Kidney epithelial cell (primary cell): Measurements from ENCODE around the gene AOPEP. TPM values are rescaled to one million over a fixed set of nuclear protein-coding genes. Genes with fewer than 3 reads are reported as not detected.
"Not testable (repeated sequence)": the region's sequence is repeated elsewhere in the genome, so short reads cannot be mapped to it uniquely, and the experiment has no call there.

ENCODE experiments used
- DNase-seq: peaks from one replicate; pipeline ENCODE4 v3.0.0-alpha.2; 2010; ENCODE audit warnings: low read depth
- H3K27me3 ChIP-seq: 2 replicates; pipeline ENCODE4 v1.6.0; 2011; ENCODE audit warnings: low read length; ENCODE audit not compliant: control insufficient read depth, insufficient read depth
- H3K36me3 ChIP-seq: 2 replicates; pipeline ENCODE4 v1.5.1; 2011; ENCODE audit warnings: low read length; ENCODE audit not compliant: control insufficient read depth, insufficient read depth
- H3K4me3 ChIP-seq: 2 replicates; pipeline ENCODE4 v1.5.1; 2011; ENCODE audit warnings: low read depth, mild to moderate bottlenecking, control low read depth, low read length
- total RNA-seq: library from RNA; depleted of rRNA; stranded (reverse); fragments of >200 nt; gene quantifications from 2 replicates; pipeline ENCODE4 v1.2.3, GENCODE V29; 2015
- TF ChIP-seq, protein P1 (sequence below): IDR thresholded peaks from 2 replicates; pipeline ENCODE4 v1.5.1; 2011; ENCODE audit warnings: mild to moderate bottlenecking, moderate library complexity, low read length, control low read depth, inconsistent platforms; ENCODE audit not compliant: insufficient read depth, poor library complexity, severe bottlenecking

The AOPEP gene
- total RNA-seq, 1 donor from 2014 or later = 17.4 TPM

DNA sequence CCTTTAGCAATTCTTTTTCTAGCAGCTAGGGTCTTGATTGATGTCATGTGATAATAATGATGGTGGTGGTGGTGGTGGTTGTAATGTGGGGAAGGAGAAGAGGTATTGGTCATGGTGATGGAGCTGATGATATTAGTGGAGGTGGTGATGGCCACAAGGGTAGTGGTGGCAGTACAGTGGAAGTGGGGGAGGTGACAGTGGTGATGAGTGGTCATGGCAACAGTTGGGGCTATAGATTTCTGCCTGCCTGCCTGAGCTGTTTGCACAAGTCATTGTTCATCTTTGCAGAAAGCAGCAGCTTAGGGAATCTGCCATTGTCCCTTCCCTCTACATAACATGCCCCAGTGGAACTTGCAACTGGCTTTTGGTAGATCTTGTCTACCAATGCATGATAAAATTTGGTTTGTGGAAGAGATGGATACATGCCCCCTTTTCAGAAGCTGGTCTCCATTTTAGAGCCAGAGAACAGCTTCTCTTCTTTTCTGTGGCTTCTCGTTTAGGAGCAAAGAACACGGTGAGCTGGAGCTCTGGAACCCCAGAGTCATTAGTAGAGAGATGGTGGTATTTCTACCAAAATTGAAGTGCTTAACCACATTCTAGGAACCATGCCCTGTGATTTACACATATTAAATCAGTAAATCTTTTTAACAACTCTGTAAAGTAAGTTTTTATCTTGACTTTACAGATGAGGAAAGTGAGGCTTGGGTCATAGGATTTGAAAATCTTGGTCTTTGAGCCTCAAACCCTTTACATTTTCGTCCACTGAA, 100.3 kb downstream of the AOPEP start:
- TF ChIP-seq, protein P1, sequence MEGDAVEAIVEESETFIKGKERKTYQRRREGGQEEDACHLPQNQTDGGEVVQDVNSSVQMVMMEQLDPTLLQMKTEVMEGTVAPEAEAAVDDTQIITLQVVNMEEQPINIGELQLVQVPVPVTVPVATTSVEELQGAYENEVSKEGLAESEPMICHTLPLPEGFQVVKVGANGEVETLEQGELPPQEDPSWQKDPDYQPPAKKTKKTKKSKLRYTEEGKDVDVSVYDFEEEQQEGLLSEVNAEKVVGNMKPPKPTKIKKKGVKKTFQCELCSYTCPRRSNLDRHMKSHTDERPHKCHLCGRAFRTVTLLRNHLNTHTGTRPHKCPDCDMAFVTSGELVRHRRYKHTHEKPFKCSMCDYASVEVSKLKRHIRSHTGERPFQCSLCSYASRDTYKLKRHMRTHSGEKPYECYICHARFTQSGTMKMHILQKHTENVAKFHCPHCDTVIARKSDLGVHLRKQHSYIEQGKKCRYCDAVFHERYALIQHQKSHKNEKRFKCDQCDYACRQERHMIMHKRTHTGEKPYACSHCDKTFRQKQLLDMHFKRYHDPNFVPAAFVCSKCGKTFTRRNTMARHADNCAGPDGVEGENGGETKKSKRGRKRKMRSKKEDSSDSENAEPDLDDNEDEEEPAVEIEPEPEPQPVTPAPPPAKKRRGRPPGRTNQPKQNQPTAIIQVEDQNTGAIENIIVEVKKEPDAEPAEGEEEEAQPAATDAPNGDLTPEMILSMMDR = no peak
- H3K4me3 ChIP-seq = no peak overlapping the region
- no peaks in the 10 kb centered on the region for H3K36me3 ChIP-seq
- DNase-seq = no peak
- H3K27me3 ChIP-seq = no peaks in the 10 kb centered on the region

DNA sequence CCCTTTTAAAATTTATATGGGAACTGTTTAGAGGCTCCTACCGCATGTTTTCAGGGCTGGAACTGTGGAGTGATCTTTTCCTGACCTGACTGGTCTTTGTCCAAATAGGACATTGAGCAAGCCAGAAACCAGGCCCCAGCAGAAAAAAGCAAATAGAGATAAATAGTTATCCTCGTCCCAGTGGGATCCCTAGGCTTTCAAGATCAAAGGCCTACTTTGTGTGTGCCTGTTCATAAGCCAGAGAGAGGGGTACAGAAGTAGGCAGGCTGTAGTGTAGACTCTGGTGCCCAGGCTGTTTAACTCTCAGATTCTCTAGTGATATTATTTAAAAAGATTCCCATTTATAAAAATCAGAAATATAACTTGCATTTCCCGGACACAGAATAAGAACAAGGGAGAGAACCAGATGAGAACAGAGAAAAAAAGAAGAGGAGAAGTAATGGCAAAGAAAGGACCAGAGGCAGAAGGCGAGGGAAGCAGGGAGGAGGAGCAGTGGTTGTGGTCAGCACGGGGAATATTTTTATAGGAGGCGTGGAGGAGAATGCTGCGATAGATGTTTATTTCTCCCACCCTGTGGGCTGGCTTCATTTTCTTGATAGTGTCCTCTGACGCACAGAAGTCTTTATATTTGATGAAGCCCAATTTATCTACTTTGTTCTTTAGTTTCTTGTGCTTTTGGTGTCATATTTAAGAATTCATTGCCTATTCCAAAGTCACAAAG, 101.2 kb downstream of the AOPEP start:
- Histone ChIP-seq H3K27me3 (no peaks in the 10 kb centered on the region), H3K36me3 (no peaks in the 10 kb centered on the region), H3K4me3 (no peak overlapping the region)
- TF ChIP-seq, protein P1 = no peak
- DNase-seq = no peak

DNA sequence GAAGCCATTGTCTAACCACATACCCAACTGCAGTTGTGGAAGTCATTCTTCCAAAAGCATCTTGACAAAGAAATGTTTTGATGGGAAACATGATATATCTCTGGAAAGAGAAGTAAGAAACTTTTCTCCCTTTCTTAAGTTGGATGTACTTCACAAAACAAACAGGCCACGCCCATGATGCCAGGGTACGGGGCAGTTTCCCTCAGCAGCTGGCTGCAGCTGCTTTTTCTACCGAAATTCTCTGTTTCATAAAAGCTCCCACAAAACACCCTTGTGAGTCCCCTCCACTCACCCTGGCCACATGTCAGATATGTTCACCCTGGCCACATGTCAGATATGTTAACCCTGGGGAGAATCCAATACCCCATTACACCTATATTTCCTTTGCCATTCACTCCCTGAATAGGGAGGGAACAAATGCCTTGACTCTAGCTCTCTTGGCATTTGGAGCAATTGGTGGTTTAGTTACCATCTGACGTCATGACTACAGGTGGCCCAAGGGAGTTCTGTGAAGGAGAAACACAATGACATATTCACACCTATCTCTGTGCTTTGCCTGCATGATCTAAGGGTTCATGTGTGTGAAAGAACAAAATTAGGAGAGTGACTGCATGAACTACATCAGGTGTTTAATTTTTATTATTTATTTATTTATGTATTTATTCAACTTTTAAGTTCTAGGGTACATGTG, 103.0 kb downstream of the AOPEP start:
- Histone ChIP-seq H3K4me3 (no peak overlapping the region), H3K36me3 (no peaks in the 10 kb centered on the region), H3K27me3 (no peaks in the 10 kb centered on the region)
- TF ChIP-seq, protein P1 = no peak
- DNase-seq = no peak

DNA sequence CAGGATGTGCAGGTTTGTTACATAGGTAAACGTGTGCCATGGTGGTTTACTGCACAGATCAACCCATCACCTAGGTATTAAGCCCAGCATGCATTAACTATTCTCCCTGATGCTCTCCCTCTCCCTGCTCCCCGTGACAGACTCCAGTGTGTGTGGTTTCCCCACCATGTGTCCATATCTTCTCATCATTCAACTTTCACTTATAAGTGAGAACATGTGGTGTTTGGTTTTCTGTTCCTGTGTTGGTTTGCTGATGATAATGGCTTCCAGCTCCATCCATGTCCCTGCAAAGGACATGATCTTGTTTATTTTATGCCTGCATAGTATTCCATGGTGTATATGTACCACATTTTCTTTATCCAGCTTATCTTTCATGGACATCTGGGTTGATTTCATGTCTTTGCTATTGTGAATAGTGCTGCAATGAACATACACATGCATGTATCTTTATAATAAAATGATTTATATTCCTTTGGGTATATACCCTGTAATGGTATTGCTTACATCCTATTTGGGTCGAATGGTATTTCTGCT, 103.6 kb downstream of the AOPEP start:
- DNase-seq, H3K4me3 ChIP-seq: not testable (repeated sequence)

DNA sequence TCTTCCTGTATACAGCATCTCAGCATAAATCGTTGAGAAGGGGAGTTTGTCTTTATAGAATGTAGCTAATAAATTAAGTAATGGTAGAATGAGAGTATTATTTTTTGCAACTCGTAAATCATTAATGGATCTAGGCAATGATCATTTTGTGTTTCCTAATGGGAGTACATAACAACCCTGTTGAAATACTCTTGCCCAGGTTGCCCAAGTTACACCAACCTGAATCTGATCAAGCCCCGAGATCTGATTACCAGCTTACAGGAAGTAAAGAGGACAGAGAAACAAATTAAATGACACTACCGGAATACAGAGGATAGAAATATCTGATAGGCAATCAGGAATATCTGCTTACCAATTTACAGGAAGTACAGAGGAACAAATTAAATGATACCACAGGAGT, 107.3 kb downstream of the AOPEP start:
- H3K4me3 ChIP-seq = no peak overlapping the region
- H3K27me3 ChIP-seq = no peaks in the 10 kb centered on the region
- no peak for DNase-seq
- TF ChIP-seq, protein P1 = no peak
- H3K36me3 ChIP-seq = no peaks in the 10 kb centered on the region

More for the DNA sequence above, 103.6 kb downstream of the AOPEP start:
- H3K27me3 ChIP-seq, H3K36me3 ChIP-seq: not testable (repeated sequence)

DNA sequence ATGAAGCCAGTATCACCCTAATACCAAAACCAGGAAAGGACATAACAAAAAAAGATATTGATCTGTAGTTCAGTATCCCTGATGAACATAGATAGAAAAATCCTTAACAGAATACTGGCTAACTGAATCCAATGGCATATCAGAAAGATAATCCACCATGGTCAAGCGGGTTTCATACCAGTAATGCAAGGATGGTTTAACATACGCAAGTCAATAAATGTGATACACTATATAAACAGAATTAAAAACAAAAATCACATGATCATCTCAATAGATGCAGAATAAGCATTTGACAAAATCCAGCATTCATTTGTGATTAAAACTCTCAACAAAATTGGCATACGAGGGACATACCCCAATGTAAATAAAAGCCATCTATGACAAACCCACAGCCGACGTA, 110.9 kb downstream of the AOPEP start:
- TF ChIP-seq, protein P1 = no peak
- no peaks in the 10 kb centered on the region for H3K36me3 ChIP-seq
- no peak overlapping the region for H3K4me3 ChIP-seq
- H3K27me3 ChIP-seq = no peaks in the 10 kb centered on the region
- DNase-seq = no peak
